ENCODE results near the gene HIRA. TPM values are rescaled to one million over a fixed set of nuclear protein-coding genes. Genes with fewer than 3 reads are reported as not detected.

The HIRA gene
- total RNA-seq, 1 donor: 17.7 TPM

- TF ChIP-seq, protein P1, sequence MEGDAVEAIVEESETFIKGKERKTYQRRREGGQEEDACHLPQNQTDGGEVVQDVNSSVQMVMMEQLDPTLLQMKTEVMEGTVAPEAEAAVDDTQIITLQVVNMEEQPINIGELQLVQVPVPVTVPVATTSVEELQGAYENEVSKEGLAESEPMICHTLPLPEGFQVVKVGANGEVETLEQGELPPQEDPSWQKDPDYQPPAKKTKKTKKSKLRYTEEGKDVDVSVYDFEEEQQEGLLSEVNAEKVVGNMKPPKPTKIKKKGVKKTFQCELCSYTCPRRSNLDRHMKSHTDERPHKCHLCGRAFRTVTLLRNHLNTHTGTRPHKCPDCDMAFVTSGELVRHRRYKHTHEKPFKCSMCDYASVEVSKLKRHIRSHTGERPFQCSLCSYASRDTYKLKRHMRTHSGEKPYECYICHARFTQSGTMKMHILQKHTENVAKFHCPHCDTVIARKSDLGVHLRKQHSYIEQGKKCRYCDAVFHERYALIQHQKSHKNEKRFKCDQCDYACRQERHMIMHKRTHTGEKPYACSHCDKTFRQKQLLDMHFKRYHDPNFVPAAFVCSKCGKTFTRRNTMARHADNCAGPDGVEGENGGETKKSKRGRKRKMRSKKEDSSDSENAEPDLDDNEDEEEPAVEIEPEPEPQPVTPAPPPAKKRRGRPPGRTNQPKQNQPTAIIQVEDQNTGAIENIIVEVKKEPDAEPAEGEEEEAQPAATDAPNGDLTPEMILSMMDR (IDR thresholded peaks at IDR 0.05; ENCODE audit: insufficient read depth, low read length): no peak
- no peak for DNase-seq (ENCODE audit: low read depth)
- H3K4me3 ChIP-seq (ENCODE audit: low read depth, low read length): no peak overlapping the region
Observed at GRCh38 chr22:19470010-19470409, 38.5 kb upstream of the HIRA start.

- TF ChIP-seq, protein P1 (IDR thresholded peaks at IDR 0.05; ENCODE audit: insufficient read depth, low read length): no peak
- DNase-seq (ENCODE audit: low read depth): no peak
- no peak overlapping the region for H3K4me3 ChIP-seq (ENCODE audit: low read depth, low read length)
Observed at GRCh38 chr22:19469421-19469820, 37.9 kb upstream of the HIRA start.

- no peak for DNase-seq (ENCODE audit: low read depth)
- no peak overlapping the region for H3K4me3 ChIP-seq (ENCODE audit: low read depth, low read length)
- TF ChIP-seq, protein P1 (IDR thresholded peaks at IDR 0.05; ENCODE audit: insufficient read depth, low read length): no peak
Observed at GRCh38 chr22:19467912-19468311, 36.4 kb upstream of the HIRA start.

GRCh38 chr22:19466848-19467752, 35.6 kb upstream of the HIRA start:
- TF ChIP-seq, protein P1 (IDR thresholded peaks at IDR 0.05; ENCODE audit: insufficient read depth, low read length): no peak
- no peak overlapping the region for H3K4me3 ChIP-seq (ENCODE audit: low read depth, low read length)
- DNase-seq (ENCODE audit: low read depth): no peak

DNA sequence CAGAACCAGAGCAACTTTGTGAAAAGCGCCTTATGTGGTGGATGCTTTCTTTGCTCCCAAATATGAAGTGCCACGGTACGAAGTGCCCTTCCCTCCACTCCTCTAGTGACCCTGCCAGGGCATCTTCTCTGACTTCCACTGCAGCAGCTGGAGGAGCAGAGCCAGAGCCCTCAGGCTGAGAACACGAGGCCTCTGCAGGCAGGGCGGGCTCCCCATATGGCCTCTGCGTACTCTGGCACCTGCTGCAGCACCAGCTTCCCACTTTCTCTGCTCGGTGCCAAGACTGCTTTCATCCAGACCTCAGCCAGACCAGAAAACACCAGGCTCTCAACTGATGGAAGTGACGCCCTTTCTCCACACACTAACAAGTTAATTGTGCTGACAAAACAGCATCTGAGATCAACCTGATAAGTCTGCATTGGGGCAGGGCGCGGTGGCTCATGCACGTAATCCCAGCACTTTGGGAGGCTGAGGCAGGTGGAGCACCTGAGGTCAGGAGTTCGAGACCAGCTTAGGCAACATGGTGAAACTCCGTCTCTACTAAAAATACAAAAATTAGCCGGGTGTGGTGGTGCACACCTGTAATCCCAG, 34.7 kb upstream of the HIRA start:
- H3K4me3 ChIP-seq (ENCODE audit: low read depth, low read length): no peak overlapping the region
- TF ChIP-seq, protein P1 (IDR thresholded peaks at IDR 0.05; ENCODE audit: insufficient read depth, low read length): no peak
- no peak for DNase-seq (ENCODE audit: low read depth)

GRCh38 chr22:19464975-19465374, 33.4 kb upstream of the HIRA start:
- H3K4me3 ChIP-seq (ENCODE audit: low read depth, low read length): no peak overlapping the region
- DNase-seq (ENCODE audit: low read depth): no peak
- TF ChIP-seq, protein P1 (IDR thresholded peaks at IDR 0.05; ENCODE audit: insufficient read depth, low read length): no peak

Measured in fibroblast of the aortic adventitia (primary cell).